Renal cortex interstitium (tissue), 11 donors: ENCODE data around the gene CORIN. TPM values are rescaled to one million over a fixed set of nuclear protein-coding genes. Genes with fewer than 3 reads are reported as not detected.
"Not testable (repeated sequence)": the region's sequence is repeated elsewhere in the genome, so short reads cannot be mapped to it uniquely, and the experiment has no call there.

Experiments used
- DNase-seq, 11 donors: peaks; one replicate each; pipeline ENCODE4 v3.0.0-alpha.2; 2013; ENCODE audit warnings: low read depth in 9 of 11, low spot score in 4 of 11; ENCODE audit errors: extremely low read depth in 1 of 11
- polyA plus RNA-seq, 3 donors: library from polyadenylated mRNA; unstranded; fragments of 120-200 nt; gene quantifications; one replicate each; pipeline ENCODE4 v1.2.1, GENCODE V29; 2013; ENCODE audit not compliant: insufficient read length in 3 of 3

Gene CORIN
- polyA plus RNA-seq, 3 donors, result 4.4 to 5.8 (median 4.5) TPM

DNA sequence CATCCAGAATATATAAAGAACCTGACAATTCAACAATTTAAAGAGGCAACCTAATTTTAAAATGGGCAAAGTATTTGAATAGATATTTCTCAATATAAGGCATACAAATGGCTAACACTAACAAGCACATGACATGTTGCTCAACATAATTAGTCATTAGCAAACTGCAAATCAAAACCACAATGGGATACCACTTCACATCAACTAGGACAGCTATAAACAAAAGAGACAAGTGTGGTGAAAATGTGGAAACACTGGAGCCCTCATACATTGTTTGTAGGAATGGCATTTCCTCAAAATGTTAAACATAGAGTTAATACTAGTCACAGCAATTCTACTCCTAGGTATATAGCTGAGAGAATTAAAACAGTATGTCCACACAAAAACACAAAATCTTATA lies 96.7 kb downstream of the CORIN start:
- no peak for DNase-seq

DNA sequence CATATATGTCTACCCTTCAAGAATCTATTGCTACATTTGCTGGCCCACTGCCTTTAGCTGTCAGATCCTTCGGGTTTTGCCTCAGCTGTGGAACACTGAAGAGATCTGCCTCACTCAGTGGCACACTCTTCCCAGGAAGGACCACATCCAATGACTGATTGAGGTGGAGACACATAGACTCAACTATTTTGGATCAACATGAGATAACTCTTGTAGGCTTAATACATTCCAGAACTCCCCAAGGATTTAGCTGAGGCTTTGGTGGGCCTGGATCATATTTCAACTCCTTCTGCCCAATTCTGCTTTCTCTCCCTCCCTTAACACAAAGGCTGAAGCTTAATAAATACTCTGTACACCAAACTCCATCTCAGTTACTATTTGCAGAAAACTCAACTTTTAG lies 100.5 kb downstream of the CORIN start:
- DNase-seq, result no peak

DNA sequence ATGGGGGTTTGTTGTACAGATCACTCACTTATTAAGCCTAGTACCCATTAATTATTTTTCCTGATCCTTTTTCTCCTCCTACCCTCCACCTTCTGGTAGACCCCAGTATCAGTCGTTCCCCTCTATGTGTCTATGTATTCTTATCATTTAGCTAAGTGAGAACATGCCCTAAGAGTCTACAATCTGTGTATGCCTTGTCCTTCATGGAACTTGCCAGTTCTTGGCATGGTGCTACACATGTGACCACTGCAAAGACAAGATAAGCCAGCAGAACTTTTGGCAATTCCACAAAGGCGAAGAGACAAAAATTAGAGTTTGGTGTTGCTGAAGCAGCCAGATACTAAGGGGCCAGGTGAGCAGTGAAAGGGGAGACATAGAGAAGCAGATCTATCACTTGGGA lies 101.3 kb downstream of the CORIN start:
- no peak for DNase-seq

DNA sequence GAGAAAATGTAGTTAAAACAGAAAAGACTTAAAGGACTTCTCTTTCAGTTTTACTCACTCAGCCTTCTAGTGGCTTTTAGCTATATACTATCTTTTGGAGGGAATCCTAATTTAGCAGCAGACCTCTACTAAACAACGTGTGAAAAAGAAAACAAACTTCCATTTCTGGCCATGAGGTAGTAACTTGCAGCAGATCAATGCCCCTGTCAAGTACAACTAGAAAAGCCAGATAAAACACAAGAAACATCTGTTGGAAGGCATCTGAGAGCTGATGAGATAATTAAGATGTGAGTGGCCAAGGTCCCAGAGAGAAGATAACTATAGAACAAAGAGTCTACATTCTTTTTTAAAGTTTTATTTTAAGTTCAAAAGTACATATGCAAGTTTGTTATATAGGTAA lies 101.7 kb downstream of the CORIN start:
- no peak for DNase-seq

DNA sequence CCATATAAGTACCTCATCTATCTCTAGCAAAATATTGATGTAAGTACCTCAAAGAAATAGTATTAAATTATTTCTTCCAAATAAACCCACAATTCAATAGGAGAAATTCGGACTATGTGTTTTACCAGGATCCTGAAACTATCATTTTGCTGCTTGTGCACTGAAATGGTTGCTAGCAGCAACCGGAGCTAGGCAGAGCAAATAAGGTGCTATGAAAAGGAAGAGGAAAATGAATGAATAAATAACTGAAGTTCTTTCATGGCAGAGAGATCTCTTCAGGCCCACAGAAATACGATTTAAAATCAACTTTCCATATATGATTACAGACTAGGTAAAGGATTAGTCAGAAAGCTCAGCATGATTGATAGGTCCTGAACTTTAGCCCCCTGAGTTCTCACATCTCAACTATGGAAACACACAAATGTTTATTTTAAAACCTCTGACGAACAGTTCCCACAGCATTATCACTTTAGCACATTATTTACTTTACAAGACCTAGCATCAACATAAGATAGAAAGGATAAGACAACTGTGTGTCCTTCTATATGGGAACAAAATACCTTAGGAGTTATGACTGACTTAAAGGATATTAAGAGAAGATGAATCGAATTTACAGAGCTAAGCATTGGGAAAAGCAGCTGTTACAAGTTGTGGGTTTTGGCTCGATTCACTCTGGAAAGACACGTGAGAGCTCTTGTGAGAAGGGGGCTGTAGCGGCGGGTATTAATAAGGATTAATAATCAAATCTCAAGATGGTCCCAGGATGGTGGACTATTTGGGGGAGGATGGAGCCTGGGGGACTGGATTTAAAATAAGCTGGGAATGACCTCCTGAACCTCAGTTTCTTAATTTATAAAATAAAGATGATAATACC lies 104.3 kb downstream of the CORIN start:
- DNase-seq, result no peak

DNA sequence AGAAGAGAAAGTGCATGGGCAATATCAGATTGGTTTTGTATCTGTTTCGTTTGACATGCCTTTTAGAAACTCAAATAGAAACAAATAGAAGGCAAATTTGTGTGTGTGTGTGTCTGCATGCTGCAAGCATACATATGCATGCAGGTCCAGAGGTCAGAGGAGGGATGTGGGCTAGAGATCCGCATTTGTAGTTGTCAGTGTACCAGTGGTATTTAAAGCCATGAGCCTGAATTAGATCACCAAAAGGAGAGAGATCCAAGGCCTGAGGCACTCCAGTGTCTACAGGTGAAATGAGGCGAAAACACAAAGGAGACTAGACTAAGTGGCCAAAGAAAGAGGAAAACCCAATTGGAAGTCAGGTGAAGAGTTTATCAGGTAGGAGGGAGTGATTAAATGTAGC lies 106.7 kb downstream of the CORIN start:
- DNase-seq, result no peak

DNA sequence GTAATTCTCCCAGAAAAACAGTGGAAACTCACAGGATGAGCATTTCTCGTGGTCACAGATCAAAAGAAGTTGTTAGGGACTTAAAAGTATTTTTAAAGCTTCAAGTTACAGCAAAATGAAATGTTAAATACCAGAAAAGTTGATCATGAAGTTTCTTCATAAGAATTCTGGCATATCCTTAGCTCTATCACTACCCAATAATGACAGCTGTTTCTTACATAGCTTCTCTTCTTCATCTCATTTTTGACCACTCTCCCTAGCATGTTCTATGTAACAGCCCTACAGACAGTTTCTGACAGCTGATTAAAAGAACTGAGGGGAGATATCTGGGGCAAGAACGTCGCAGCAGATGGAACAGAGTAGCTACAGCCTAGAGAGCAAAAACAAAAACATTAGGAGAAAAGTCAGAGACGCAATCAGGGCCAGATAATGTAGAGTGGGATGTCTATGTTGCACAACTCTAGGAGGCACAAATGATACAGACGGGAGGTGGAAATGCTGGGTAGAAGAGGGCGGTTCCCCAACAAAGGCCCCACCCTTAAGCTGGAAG lies 108.7 kb downstream of the CORIN start:
- DNase-seq, result no peak

DNA sequence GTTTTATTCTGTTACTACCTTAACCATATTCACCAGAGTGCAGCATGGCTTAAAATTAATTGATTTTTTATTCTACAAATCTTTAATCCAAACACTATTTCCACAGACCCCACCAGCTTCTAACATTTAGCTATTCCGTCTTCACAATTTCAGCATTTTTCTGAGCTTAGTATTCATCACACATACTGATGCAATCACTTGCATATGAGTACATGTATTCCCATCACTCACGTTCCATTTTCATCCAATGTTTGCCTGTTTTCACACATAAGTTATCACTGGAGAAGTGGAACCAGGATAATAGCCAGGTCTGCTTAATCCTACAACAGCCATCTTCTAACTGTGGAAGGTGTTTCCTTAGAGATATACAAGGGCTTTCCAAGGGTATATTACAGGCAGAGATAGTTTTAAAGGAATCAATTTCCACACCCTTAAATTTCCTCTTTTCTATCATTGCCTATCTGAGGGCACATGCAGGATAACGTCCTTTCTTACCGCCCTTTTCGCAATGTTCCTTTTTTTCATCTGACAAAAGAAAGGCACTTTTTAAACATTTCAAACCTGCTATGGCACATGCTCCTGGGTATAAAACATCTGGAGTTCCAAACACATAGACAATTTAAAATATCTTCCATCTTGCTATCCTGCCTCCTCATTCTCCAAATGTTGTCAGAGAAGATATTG lies 115.8 kb downstream of the CORIN start:
- DNase-seq, result no peak

DNA sequence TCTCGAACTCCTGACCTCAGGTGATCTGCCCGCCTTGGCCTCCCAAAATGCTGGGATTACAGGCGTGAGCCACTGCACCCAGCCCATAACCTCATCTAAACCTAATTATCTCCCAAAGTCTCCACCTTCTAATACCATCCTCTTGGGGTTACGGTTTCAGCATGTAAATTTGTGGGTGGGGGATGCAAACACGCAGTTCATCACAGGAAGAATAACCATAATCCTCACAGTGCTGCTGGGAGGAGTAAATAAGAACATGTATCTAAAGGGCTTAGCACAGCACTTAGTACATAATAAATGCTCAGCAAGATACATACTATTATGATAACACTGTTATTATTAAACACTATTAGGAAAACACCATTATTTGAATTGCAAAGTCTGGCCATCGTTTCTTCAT lies 116.4 kb downstream of the CORIN start:
- DNase-seq, result no peak

DNA sequence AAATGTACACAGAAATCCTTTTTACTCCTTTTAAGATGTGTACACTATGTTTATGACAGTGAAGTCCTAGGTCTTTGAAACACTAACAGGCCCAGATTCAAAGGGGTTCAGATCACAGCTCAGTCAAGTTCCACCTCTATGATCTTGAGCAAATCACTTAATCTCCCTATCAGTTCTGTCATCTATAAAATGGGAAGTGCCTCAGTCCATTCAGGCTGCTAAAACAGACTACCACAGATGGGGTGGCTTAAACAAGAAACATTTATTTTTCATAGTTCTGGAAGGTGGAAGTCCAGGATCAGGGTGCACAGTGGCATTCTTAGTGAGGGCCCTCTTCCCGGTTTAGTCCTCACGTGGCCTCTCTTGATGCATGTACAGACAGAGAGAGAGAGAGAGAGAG lies 117.1 kb downstream of the CORIN start:
- no peak for DNase-seq

DNA sequence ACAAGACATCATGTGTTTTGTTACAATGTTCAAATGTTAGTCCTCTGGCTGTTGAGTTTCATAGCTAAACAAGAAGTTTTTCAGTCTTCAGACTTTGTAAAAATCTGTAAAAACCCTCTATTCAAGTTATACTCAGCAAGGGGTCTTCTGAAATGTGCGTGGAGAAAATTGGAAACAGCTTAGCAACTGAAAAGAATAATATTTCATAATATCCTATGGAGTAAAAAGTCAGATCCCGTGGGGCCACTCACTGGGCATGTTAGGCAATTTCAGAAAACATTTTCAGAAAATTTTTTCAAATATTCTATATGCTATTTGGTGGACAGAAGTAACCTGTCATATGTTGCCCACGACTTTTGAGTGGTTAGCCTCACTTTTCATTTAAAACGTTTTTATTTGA lies 118.3 kb downstream of the CORIN start:
- DNase-seq, result no peak

DNA sequence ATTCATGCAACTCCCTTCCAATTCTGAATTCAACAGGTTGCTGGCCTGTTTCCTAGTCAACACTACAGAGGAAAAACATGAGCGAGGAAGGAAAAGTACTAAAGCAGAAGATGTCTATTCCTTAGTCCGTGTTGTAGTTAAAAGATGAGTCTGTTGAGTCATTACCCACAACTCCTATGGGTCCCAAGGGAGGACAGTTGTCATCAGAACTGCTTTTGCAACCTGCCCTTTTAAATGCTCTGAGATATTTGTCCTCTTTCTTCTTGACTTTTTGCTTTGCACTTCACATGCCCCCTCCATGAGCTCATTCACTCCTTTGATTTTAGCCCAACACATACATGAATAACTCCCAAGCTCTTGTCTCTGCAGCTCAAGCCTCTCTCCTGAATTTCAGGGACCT lies 119.2 kb downstream of the CORIN start:
- DNase-seq, result no peak

DNA sequence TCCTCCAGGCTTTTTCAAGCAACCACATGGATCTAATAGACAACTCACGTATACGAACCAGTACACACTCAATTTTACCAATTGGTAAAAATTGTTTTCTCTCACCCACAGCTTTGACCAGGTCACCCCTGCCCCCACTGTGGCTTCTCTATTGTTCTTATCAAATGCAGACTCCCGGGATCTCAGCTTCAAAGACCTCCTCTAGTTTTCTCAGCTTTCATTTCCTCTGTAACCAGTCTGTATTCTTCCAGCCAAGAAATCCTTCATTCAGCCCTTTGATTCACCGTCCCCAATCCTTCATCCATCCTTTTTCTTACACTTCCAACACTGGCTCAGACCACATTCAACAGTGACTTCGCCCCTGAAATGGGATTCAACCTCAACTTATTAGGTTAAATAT lies 120.7 kb downstream of the CORIN start:
- no peak for DNase-seq

DNA sequence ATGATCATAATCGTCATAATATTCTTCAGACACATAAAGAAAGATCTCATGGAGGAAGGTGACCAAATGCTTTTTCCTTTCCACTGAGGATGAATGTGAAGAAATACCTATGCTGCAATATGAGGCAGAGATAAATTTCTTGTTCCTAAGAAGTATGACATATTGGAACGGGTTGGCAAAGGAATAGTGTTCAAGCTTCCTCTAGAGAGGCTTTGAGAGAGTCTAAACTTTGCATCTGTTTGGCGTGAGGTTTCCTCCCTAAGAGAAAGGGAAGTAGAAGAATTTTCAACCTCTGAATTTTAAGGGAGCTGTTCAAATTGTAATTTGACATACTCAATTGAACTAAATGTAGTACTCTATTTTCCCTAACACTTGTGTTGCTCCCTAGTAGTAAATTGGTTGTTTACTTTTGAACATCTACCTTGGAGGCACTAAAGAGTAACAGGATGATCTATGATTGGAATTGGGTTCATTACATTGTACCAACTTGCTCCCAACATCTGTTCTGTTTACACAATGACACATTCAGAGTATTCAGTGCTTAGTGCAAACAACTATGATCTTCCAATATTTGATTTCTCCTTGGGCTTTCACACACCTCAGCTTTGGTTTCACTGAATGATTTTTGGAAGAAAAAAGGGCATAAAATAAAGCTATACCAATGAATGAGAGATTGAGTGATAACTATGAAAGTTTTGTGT lies 122.0 kb downstream of the CORIN start:
- DNase-seq, result no peak

DNA sequence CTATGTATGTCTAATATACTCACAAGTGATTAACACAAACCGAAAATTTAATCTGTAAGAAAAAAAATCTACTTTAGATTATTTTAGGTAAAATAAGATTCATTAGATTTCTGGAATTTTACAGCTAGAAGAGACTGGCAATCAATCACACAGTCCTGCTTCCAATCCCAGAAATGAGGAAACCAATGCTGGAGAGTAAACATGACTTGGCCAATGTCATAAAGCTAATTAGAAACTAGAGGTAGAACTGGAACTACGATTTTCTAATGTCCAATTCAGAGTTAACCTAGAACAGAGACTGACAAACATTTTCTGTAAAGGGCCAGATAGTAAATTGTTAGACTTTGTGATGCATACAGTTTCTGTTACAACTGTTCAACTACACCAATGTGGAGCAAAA lies 123.6 kb downstream of the CORIN start:
- no peak for DNase-seq

DNA sequence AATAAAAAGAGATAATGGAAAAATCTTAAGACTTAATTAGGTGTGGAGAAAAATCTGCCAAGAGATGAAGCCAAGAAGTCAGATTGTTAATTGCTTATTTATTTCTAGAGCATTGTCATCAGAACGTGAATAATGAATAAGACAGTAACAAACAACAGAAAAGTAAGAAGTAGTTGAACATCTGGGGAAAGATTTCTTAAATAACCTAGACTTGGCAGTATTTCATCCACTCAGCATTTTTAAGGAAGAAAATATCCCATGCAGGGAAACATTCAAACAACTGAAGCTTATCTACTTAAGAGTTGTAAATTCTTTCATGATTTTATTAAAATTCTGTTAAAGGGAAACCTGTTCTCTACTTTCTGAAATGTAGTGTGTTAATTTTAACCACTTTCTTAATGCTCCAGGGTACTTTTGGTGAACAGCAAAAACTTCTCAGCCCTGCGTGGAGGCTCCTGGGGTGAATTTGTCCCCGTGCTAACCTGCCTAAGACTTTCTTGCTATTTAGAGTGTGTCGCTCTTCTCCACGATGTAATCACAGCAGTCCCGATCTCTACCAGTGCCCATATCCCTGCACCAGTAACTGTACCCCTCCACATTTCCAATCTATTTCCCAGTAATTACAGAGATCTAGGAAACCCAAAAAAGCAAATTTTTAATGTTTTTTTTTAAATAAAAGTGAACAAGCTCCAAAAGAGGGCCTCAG lies 124.6 kb downstream of the CORIN start:
- no peak for DNase-seq

DNA sequence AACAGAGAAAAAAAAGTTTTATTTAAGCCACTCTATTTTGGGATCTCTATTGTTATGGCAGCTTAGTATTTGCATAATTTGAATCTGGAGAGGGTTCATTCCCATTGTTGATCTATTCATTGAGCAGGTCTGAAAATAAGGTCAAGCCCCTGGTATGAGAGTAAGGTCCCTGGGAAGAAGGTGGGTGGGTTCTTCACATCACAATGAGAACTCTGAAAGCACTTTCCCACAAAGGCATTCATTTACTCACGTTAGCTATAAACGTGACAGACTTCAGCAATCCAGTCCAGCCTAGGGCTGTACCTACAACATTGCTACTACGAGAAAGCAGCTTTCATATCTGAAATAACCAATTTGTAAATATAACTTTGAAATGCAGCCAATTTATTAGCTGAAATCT lies 126.2 kb downstream of the CORIN start:
- DNase-seq, result no peak

DNA sequence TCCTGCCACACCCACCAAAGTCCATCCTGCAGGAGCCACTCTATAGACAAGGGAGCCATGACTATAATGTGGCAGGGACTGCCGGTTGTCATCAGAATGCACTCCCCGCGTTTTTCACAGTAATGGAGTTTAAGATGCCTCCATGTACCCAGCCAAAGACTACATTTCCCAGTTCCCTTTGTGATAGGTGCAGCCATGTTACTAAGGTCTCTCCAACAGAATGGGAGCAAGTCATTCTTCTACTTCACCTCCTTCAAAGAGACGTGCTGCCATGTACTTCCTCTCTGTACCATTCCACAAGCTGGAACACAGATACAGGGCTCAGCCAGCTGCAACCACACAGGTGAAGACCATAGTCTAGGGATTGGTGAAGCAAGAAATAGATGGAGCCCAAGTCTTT lies 126.7 kb downstream of the CORIN start:
- DNase-seq, result no peak

DNA sequence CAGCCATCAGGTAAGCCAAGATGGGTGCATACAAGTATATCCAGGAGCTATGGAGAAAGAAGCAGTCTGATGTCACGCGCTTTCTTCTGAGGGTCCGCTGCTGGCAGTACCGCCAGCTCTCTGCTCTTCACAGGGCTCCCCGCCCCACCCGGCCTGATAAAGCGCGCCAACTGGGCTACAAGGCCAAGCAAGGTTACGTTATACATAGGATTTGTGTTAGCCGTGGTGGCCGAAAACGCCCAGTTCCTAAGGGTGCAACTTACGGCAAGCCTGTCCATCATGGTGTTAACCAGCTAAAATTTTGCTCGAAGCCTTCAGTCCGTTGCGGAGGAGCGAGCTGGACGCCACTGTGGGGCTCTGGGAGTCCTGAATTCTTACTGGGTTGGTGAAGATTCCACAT lies 131.5 kb downstream of the CORIN start:
- not testable (repeated sequence) for DNase-seq
